Measurements from ENCODE around the gene LETM1. TPM values are rescaled to one million over a fixed set of nuclear protein-coding genes. Genes with fewer than 3 reads are reported as not detected.

Gene LETM1
- total RNA-seq, 1 experiment from 2014 or later = 67.3 TPM

GRCh38 chr4:1787411-1788077 is 68.4 kb downstream of the LETM1 start:
- Histone ChIP-seq H3K4me2 (ENCODE audit: low read length) (no peak overlapping the region), H3K27me3 (ENCODE audit: insufficient read depth, low read length) (no peaks in the 10 kb centered on the region), H3K27ac (ENCODE audit: low read depth, low read length) (no peak overlapping the region), H3K4me3 (replicated peaks in 1 of 2; ENCODE audit: low read depth in 1 of 2, low read length in 2 of 2) (no peak overlapping the region), H3K9me2 (ENCODE audit: insufficient read depth) (no peaks in the 10 kb centered on the region), H3K79me2 (ENCODE audit: insufficient read depth, low read length) (no peaks in the 10 kb centered on the region), H3K4me1 (ENCODE audit: control insufficient read depth in 1 of 2, insufficient read depth in 2 of 2, low read length in 2 of 2) (peaks cover 0 to 6% of the 10 kb centered on the region in 2 experiments; a peak in 3 of 4 replicates), H3K9ac (ENCODE audit: low read length) (no peak overlapping the region), H3K36me3 (ENCODE audit: control insufficient read depth in 1 of 2, insufficient read depth in 2 of 2, low read length in 2 of 2) (no peaks in the 10 kb centered on the region), H2AFZ (ENCODE audit: low read depth, low read length, poor library complexity, severe bottlenecking) (no peak overlapping the region), H3K9me3 (ENCODE audit: control insufficient read depth in 1 of 2, insufficient read depth in 1 of 2, low read depth in 1 of 2, low read length in 2 of 2) (no peaks in the 10 kb centered on the region), H4K20me1 (ENCODE audit: insufficient read depth) (no peaks in the 10 kb centered on the region)
- ChIA-PET CTCF (interaction anchor here (0.6 kb wide), 1 partner anchor 25 kb away, joined by 3 read pairs; no protein-coding TSS in a partner anchor), POLR2A (no interaction called here), RAD21 (ENCODE audit: low non-redundant PET in 1 of 2, low total read pairs in 2 of 2, uncharacterized antibody in 2 of 2, unreplicated experiment in 2 of 2) (no interaction called here)
- ATAC-seq = no peak
- TF ChIP-seq EZH2 (IDR thresholded peaks at IDR 0.05) (no peak), ELF1 (IDR thresholded peaks at IDR 0.05; ENCODE audit: borderline replicate concordance, low read depth) (no peak), EZH2phosphoT487 (IDR thresholded peaks at IDR 0.05; ENCODE audit: borderline replicate concordance) (no peak), MAX (IDR thresholded peaks at IDR 0.05) (no peak), REST (IDR thresholded peaks at IDR 0.05; ENCODE audit: low read depth) (no peak), ZNF274 (IDR thresholded peaks at IDR 0.05; ENCODE audit: low read depth, low read length) (no peak), TCF7L2 (IDR thresholded peaks at IDR 0.05; ENCODE audit: borderline replicate concordance, extremely low read depth, insufficient read depth, insufficient read length) (no peak), CEBPB (IDR thresholded peaks at IDR 0.05; ENCODE audit: low read depth) (no peak)
- no TSS peak for BruUV-seq (replicated peaks)
- no peak for DNase-seq (ENCODE audit: low read depth, low spot score)
- intact Hi-C loops (cut with micrococcal nuclease) = no loop called here
